GM12892 (cell line): ENCODE data around the gene RRBP1.

Experiments used
- POLR2A ChIP-seq: IDR thresholded peaks from 2 replicates; pipeline ENCODE4 v1.6.1; 2011; ENCODE audit warnings: low read depth, low read length, control low read depth
- POLR2AphosphoS5 ChIP-seq: IDR thresholded peaks from 2 replicates; pipeline ENCODE4 v1.6.1; 2011; ENCODE audit warnings: low read depth, low read length, control low read depth
- TAF1 ChIP-seq: IDR thresholded peaks from 2 replicates; pipeline ENCODE4 v1.6.1; 2011; ENCODE audit warnings: low read depth, mild to moderate bottlenecking, control low read depth, low read length, borderline replicate concordance

GRCh38 chr20:17570347-17571152 lies 111.5 kb downstream of the RRBP1 start:
- TF ChIP-seq POLR2A (no peak), POLR2AphosphoS5 (no peak), TAF1 (no peak)
